ENCODE measurements around the gene CASK. TPM values are rescaled to one million over a fixed set of nuclear protein-coding genes. Genes with fewer than 3 reads are reported as not detected.

The CASK gene
- total and polyA plus RNA-seq, 4 donors, result 10.6 to 51.1 (median 26.0) TPM

DNA sequence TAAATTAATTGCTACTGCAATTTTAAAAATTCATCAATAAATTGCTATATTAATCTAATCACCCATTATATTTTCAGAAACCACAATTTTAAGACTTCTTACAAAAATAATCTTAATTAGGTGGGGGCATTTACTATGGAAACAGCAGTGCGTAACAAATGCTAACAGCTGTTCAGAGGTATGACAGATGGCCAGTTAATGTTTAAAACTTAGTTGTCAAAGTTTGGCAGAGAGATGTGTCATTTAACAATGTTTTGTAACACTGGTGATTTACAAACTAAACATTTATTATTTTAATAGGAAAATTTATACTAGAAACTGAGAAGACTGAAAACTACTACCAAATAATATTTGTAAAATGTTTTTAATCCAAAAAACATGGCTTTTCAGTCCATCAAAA, 319.8 kb downstream of the CASK start:
- no peak for DNase-seq
- intact Hi-C loops (cut with DNase I), result no loop called here
- no peaks in the 10 kb centered on the region for H3K4me1 ChIP-seq (ENCODE audit: control insufficient read depth in 1 of 2, insufficient read depth in 2 of 2, low read length in 2 of 2)
- no peaks in the 10 kb centered on the region for H3K9me3 ChIP-seq (ENCODE audit: control insufficient read depth, low read length)
- 73 to 76% methylated on average over 1 of the region's 1 CpG for WGBS, 2 donors
- ATAC-seq (ENCODE audit: low FRiP score), result no peak
- H3K27me3 ChIP-seq (ENCODE audit: control insufficient read depth in 1 of 2, insufficient read depth in 2 of 2, low read length in 1 of 2), result no peaks in the 10 kb centered on the region
- H3K4me3 ChIP-seq (ENCODE audit: low read length in 2 of 2), result no peak overlapping the region
- H3K36me3 ChIP-seq (ENCODE audit: control insufficient read depth in 1 of 2, insufficient read depth in 2 of 2, low read length in 1 of 2), result no peaks in the 10 kb centered on the region
- no peak overlapping the region for H3K27ac ChIP-seq (ENCODE audit: low read depth in 1 of 2, low read length in 2 of 2)

GRCh38 chrX:41602816-41603345, 320.5 kb downstream of the CASK start:
- no peak for DNase-seq
- no peak for ATAC-seq (ENCODE audit: low FRiP score)
- Histone ChIP-seq H3K27ac (ENCODE audit: low read depth in 1 of 2, low read length in 2 of 2) (no peak overlapping the region), H3K4me3 (ENCODE audit: low read length in 2 of 2) (no peak overlapping the region), H3K36me3 (ENCODE audit: control insufficient read depth in 1 of 2, insufficient read depth in 2 of 2, low read length in 1 of 2) (no peaks in the 10 kb centered on the region), H3K9me3 (ENCODE audit: control insufficient read depth, low read length) (no peaks in the 10 kb centered on the region), H3K4me1 (ENCODE audit: control insufficient read depth in 1 of 2, insufficient read depth in 2 of 2, low read length in 2 of 2) (no peaks in the 10 kb centered on the region), H3K27me3 (ENCODE audit: control insufficient read depth in 1 of 2, insufficient read depth in 2 of 2, low read length in 1 of 2) (no peaks in the 10 kb centered on the region)
- intact Hi-C loops (cut with DNase I), result no loop called here
- 75 to 99% methylated on average over 2 of the region's 2 CpGs for WGBS, 2 donors

DNA sequence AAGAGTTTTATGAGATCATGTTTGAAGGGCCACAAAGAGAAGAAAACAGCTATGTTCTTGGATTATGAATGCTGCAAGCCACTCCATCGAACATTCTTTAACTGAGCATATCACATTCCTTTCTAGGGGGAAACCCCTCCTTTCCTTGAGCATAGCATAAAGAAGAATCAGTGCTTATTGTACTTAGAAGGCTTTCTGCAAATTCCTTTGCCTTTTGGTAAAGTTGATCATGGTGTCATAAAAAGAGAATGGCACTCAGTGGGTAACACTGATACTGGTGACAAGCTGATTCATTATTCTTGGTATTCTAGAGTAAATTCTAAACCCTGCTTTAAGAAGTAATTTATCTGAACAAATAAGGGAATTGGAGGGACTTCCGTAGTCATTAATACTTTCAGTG, 323.1 kb downstream of the CASK start:
- no peaks in the 10 kb centered on the region for H3K4me1 ChIP-seq (ENCODE audit: control insufficient read depth in 1 of 2, insufficient read depth in 2 of 2, low read length in 2 of 2)
- ATAC-seq (ENCODE audit: low FRiP score) (no peak), DNase-seq (no peak)
- no peaks in the 10 kb centered on the region for H3K36me3 ChIP-seq (ENCODE audit: control insufficient read depth in 1 of 2, insufficient read depth in 2 of 2, low read length in 1 of 2)
- intact Hi-C loops (cut with DNase I), result no loop called here
- no peak overlapping the region for H3K4me3 ChIP-seq (ENCODE audit: low read length in 2 of 2)
- H3K27me3 ChIP-seq (ENCODE audit: control insufficient read depth in 1 of 2, insufficient read depth in 2 of 2, low read length in 1 of 2), result no peaks in the 10 kb centered on the region
- H3K27ac ChIP-seq (ENCODE audit: low read depth in 1 of 2, low read length in 2 of 2), result no peak overlapping the region
- no peaks in the 10 kb centered on the region for H3K9me3 ChIP-seq (ENCODE audit: control insufficient read depth, low read length)
- whole genome bisulfite sequencing, 2 donors, result 23 to 41% methylated on average over 2 of the region's 2 CpGs

GRCh38 chrX:41599507-41599906, 323.8 kb downstream of the CASK start:
- WGBS, 2 donors, result 4 to 55% methylated on average over 1 of the region's 1 CpG
- no peaks in the 10 kb centered on the region for H3K9me3 ChIP-seq (ENCODE audit: control insufficient read depth, low read length)
- no peaks in the 10 kb centered on the region for H3K4me1 ChIP-seq (ENCODE audit: control insufficient read depth in 1 of 2, insufficient read depth in 2 of 2, low read length in 2 of 2)
- DNase-seq, result no peak
- no peak for ATAC-seq (ENCODE audit: low FRiP score)
- H3K27me3 ChIP-seq (ENCODE audit: control insufficient read depth in 1 of 2, insufficient read depth in 2 of 2, low read length in 1 of 2), result no peaks in the 10 kb centered on the region
- intact Hi-C loops (cut with DNase I), result no loop called here
- no peak overlapping the region for H3K27ac ChIP-seq (ENCODE audit: low read depth in 1 of 2, low read length in 2 of 2)
- H3K4me3 ChIP-seq (ENCODE audit: low read length in 2 of 2), result no peak overlapping the region
- H3K36me3 ChIP-seq (ENCODE audit: control insufficient read depth in 1 of 2, insufficient read depth in 2 of 2, low read length in 1 of 2), result no peaks in the 10 kb centered on the region

DNA sequence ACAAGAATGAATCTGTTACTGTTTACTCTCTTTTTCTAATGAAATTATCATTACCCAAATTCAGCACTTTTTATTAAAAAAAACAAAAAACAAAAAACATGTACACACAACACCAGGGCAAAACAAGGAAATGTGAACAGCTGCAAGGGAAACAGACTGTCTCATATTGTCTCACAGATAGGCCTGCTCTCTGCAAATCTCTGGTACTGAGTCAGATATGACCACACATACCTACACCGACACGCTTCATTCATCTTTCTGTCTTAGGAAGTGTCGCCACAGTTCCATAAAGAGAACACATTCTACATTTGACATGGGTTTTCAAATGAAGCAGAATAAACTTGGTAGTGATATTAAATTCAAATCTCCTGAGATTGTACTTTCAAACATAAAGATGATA, 326.8 kb downstream of the CASK start:
- H3K27me3 ChIP-seq (ENCODE audit: control insufficient read depth in 1 of 2, insufficient read depth in 2 of 2, low read length in 1 of 2), result no peaks in the 10 kb centered on the region
- no peak for ATAC-seq (ENCODE audit: low FRiP score)
- DNase-seq, result no peak
- WGBS, 2 donors, result 89 to 93% methylated on average over 3 of the region's 3 CpGs
- no peak overlapping the region for H3K27ac ChIP-seq (ENCODE audit: low read depth in 1 of 2, low read length in 2 of 2)
- H3K9me3 ChIP-seq (ENCODE audit: control insufficient read depth, low read length), result no peaks in the 10 kb centered on the region
- no peaks in the 10 kb centered on the region for H3K36me3 ChIP-seq (ENCODE audit: control insufficient read depth in 1 of 2, insufficient read depth in 2 of 2, low read length in 1 of 2)
- H3K4me3 ChIP-seq (ENCODE audit: low read length in 2 of 2), result no peak overlapping the region
- intact Hi-C loops (cut with DNase I), result no loop called here
- H3K4me1 ChIP-seq (ENCODE audit: control insufficient read depth in 1 of 2, insufficient read depth in 2 of 2, low read length in 2 of 2), result no peaks in the 10 kb centered on the region

GRCh38 chrX:41594634-41595033, 328.7 kb downstream of the CASK start:
- no peaks in the 10 kb centered on the region for H3K9me3 ChIP-seq (ENCODE audit: control insufficient read depth, low read length)
- H3K4me1 ChIP-seq (ENCODE audit: control insufficient read depth in 1 of 2, insufficient read depth in 2 of 2, low read length in 2 of 2), result no peaks in the 10 kb centered on the region
- H3K36me3 ChIP-seq (ENCODE audit: control insufficient read depth in 1 of 2, insufficient read depth in 2 of 2, low read length in 1 of 2), result no peaks in the 10 kb centered on the region
- DNase-seq (no peak), ATAC-seq (ENCODE audit: low FRiP score) (no peak)
- 13 to 30% methylated on average over 7 of the region's 7 CpGs for WGBS, 2 donors
- H3K4me3 ChIP-seq (ENCODE audit: low read length in 2 of 2), result no peak overlapping the region
- peak overlapping the region; percentile 67 to 79 for H3K27ac ChIP-seq (ENCODE audit: low read depth in 1 of 2, low read length in 2 of 2)
- intact Hi-C loops (cut with DNase I), result no loop called here
- no peaks in the 10 kb centered on the region for H3K27me3 ChIP-seq (ENCODE audit: control insufficient read depth in 1 of 2, insufficient read depth in 2 of 2, low read length in 1 of 2)

GRCh38 chrX:41591906-41592305, 331.4 kb downstream of the CASK start:
- Histone ChIP-seq H3K9me3 (ENCODE audit: control insufficient read depth, low read length) (no peaks in the 10 kb centered on the region), H3K36me3 (ENCODE audit: control insufficient read depth in 1 of 2, insufficient read depth in 2 of 2, low read length in 1 of 2) (no peaks in the 10 kb centered on the region), H3K4me1 (ENCODE audit: control insufficient read depth in 1 of 2, insufficient read depth in 2 of 2, low read length in 2 of 2) (no peaks in the 10 kb centered on the region), H3K27ac (ENCODE audit: low read depth in 1 of 2, low read length in 2 of 2) (no peak overlapping the region), H3K4me3 (ENCODE audit: low read length in 2 of 2) (no peak overlapping the region), H3K27me3 (ENCODE audit: control insufficient read depth in 1 of 2, insufficient read depth in 2 of 2, low read length in 1 of 2) (no peaks in the 10 kb centered on the region)
- ATAC-seq (ENCODE audit: low FRiP score), result no peak
- no peak for DNase-seq
- WGBS, 2 donors, result 58 to 73% methylated on average over 4 of the region's 4 CpGs
- intact Hi-C loops (cut with DNase I), result no loop called here

DNA sequence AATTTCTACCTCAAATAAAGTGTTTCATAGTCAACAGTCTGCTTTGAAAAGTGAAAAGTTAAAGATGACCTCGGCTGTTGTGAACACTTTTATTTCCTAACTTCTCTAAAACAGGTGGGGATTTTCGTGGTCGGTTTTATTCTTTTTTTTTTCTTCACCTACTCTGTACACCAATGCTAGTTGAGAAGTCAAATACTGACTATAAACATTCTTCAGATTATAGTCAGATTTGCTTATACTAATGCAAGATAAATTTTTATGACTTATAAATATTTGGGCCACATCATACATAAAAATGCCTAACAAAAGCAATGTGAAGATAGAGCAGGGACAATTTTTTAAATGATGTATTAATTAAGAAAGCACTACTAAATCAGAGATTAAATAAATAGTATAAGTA, 332.7 kb downstream of the CASK start:
- no peak overlapping the region for H3K4me3 ChIP-seq (ENCODE audit: low read length in 2 of 2)
- H3K27ac ChIP-seq (ENCODE audit: low read depth in 1 of 2, low read length in 2 of 2), result no peak overlapping the region
- intact Hi-C loops (cut with DNase I), result no loop called here

GRCh38 chrX:41589634-41590270, 333.6 kb downstream of the CASK start:
- H3K36me3 ChIP-seq (ENCODE audit: control insufficient read depth in 1 of 2, insufficient read depth in 2 of 2, low read length in 1 of 2), result no peaks in the 10 kb centered on the region

More for the DNA sequence above, 332.7 kb downstream of the CASK start:
- WGBS, 2 donors, result 83 to 89% methylated on average over 3 of the region's 3 CpGs
- H3K27me3 ChIP-seq (ENCODE audit: control insufficient read depth in 1 of 2, insufficient read depth in 2 of 2, low read length in 1 of 2), result no peaks in the 10 kb centered on the region
- no peak for DNase-seq
- H3K36me3 ChIP-seq (ENCODE audit: control insufficient read depth in 1 of 2, insufficient read depth in 2 of 2, low read length in 1 of 2), result no peaks in the 10 kb centered on the region
- no peaks in the 10 kb centered on the region for H3K9me3 ChIP-seq (ENCODE audit: control insufficient read depth, low read length)
- ATAC-seq (ENCODE audit: low FRiP score), result no peak
- H3K4me1 ChIP-seq (ENCODE audit: control insufficient read depth in 1 of 2, insufficient read depth in 2 of 2, low read length in 2 of 2), result no peaks in the 10 kb centered on the region

More at GRCh38 chrX:41589634-41590270, 333.6 kb downstream of the CASK start:
- Histone ChIP-seq H3K4me1 (ENCODE audit: control insufficient read depth in 1 of 2, insufficient read depth in 2 of 2, low read length in 2 of 2) (no peaks in the 10 kb centered on the region), H3K27me3 (ENCODE audit: control insufficient read depth in 1 of 2, insufficient read depth in 2 of 2, low read length in 1 of 2) (no peaks in the 10 kb centered on the region), H3K4me3 (ENCODE audit: low read length in 2 of 2) (peak overlapping the region; percentile 34 to 47), H3K9me3 (ENCODE audit: control insufficient read depth, low read length) (no peaks in the 10 kb centered on the region), H3K27ac (ENCODE audit: low read depth in 1 of 2, low read length in 2 of 2) (peak overlapping the region in 1 of 2 donors; percentile 44)
- intact Hi-C loops (cut with DNase I), result no loop called here
- ATAC-seq (ENCODE audit: low FRiP score) (no peak), DNase-seq (no peak)
- 3 to 9% methylated on average over 5 of the region's 5 CpGs for WGBS, 2 donors

All from aorta (tissue), 5 donors.